Ishikawa (cell line): Measurements from ENCODE around the gene ZNF552.

Source experiments
- CEBPB ChIP-seq: IDR thresholded peaks from 2 replicates; pipeline ENCODE4 v1.6.1; 2012
- CREB1 ChIP-seq: IDR thresholded peaks from 2 replicates; pipeline ENCODE4 v1.6.1; 2012; ENCODE audit warnings: low read depth
- EGR1 ChIP-seq: IDR thresholded peaks from 2 replicates; pipeline ENCODE4 v1.6.1; 2012
- EP300 ChIP-seq: IDR thresholded peaks from 2 replicates; pipeline ENCODE4 v1.6.1; 2012; ENCODE audit warnings: borderline replicate concordance
- MAX ChIP-seq: IDR thresholded peaks from 2 replicates; pipeline ENCODE4 v1.6.1; 2012
- RAD21 ChIP-seq: IDR thresholded peaks from 2 replicates; pipeline ENCODE4 v1.6.1; 2012; ENCODE audit warnings: low read depth
- TAF1 ChIP-seq: IDR thresholded peaks from 2 replicates; pipeline ENCODE4 v1.6.1; 2012; ENCODE audit warnings: low read depth, mild to moderate bottlenecking
- TCF12 ChIP-seq: IDR thresholded peaks from 2 replicates; pipeline ENCODE4 v1.6.1; 2012; ENCODE audit warnings: low read depth
- TEAD4 ChIP-seq: IDR thresholded peaks from 2 replicates; pipeline ENCODE4 v1.6.1; 2012
- TF ChIP-seq, protein P1 (sequence below): IDR thresholded peaks from 2 replicates; pipeline ENCODE4 v1.6.1; 2012
- TF ChIP-seq, protein P2 (sequence below): IDR thresholded peaks from 2 replicates; pipeline ENCODE4 v1.6.1; 2012; ENCODE audit warnings: low read depth, mild to moderate bottlenecking

- TF ChIP-seq TEAD4 (no peak), EP300 (no peak), TAF1 (no peak), TCF12 (no peak), MAX (no peak), CREB1 (no peak), EGR1 (no peak), RAD21 (no peak), CEBPB (no peak)
- TF ChIP-seq, protein P1, sequence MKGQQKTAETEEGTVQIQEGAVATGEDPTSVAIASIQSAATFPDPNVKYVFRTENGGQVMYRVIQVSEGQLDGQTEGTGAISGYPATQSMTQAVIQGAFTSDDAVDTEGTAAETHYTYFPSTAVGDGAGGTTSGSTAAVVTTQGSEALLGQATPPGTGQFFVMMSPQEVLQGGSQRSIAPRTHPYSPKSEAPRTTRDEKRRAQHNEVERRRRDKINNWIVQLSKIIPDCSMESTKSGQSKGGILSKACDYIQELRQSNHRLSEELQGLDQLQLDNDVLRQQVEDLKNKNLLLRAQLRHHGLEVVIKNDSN: no peak
- TF ChIP-seq, protein P2, sequence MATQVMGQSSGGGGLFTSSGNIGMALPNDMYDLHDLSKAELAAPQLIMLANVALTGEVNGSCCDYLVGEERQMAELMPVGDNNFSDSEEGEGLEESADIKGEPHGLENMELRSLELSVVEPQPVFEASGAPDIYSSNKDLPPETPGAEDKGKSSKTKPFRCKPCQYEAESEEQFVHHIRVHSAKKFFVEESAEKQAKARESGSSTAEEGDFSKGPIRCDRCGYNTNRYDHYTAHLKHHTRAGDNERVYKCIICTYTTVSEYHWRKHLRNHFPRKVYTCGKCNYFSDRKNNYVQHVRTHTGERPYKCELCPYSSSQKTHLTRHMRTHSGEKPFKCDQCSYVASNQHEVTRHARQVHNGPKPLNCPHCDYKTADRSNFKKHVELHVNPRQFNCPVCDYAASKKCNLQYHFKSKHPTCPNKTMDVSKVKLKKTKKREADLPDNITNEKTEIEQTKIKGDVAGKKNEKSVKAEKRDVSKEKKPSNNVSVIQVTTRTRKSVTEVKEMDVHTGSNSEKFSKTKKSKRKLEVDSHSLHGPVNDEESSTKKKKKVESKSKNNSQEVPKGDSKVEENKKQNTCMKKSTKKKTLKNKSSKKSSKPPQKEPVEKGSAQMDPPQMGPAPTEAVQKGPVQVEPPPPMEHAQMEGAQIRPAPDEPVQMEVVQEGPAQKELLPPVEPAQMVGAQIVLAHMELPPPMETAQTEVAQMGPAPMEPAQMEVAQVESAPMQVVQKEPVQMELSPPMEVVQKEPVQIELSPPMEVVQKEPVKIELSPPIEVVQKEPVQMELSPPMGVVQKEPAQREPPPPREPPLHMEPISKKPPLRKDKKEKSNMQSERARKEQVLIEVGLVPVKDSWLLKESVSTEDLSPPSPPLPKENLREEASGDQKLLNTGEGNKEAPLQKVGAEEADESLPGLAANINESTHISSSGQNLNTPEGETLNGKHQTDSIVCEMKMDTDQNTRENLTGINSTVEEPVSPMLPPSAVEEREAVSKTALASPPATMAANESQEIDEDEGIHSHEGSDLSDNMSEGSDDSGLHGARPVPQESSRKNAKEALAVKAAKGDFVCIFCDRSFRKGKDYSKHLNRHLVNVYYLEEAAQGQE: no peak
These were observed 25.4 kb downstream of the ZNF552 start for GRCh38 chr19:57789288-57789687.
